SH-SY5Y (cell line): ENCODE results near the gene ABCA12.

Experiments
- GATA2 ChIP-seq: IDR thresholded peaks from 2 replicates; pipeline ENCODE4 v1.6.1; 2011; ENCODE audit warnings: mild to moderate bottlenecking, low read depth, low read length
- GATA3 ChIP-seq: IDR thresholded peaks from 2 replicates; pipeline ENCODE4 v1.6.1; 2011; ENCODE audit warnings: low read depth, mild to moderate bottlenecking, low read length, moderate library complexity

ABCA12 gene

DNA sequence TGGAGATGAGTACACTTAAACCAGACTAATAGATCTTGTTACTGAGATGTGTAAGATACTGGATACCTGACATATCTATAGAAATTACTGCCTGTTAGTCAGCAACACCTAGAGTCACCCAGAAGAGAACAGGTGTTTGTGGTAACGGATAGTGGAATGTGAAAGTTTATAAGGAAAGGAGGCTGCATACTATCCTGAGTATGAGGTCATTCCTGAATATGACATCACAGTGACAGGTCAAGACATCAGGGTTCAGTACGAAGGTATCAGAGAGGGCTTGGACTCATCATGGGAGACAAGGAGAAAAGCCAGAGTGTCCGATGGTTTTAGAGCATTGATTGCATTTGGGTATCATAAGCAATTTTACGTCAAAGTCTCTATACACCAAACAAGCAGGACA, 55.3 kb downstream of the ABCA12 start:
- TF ChIP-seq GATA3 (no peak), GATA2 (no peak)

GRCh38 chr2:215082446-215082845, 56.0 kb downstream of the ABCA12 start:
- TF ChIP-seq GATA3 (no peak), GATA2 (no peak)

DNA sequence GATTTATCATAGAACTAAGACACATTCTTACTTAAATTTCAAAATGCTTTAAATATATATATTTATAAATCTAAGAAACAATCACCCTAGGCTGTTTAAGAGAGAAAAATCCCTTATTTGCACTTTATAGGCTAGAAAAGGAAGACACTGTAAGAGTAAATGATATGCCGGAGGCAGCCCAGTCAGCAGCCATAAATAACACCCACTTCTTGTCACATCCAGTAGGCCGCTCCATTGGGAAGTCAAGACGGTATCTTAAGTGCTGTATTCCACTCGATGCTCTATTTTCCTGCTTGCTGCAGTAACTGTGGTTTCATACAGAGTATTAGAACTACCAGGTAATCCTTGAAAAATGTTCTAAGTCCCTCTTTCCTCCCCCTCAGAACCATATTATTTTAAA, 57.9 kb downstream of the ABCA12 start:
- TF ChIP-seq GATA3, result no peak
- TF ChIP-seq GATA2, result no peak

GRCh38 chr2:215071676-215072075, 66.8 kb downstream of the ABCA12 start:
- TF ChIP-seq GATA3 (no peak), GATA2 (no peak)

DNA sequence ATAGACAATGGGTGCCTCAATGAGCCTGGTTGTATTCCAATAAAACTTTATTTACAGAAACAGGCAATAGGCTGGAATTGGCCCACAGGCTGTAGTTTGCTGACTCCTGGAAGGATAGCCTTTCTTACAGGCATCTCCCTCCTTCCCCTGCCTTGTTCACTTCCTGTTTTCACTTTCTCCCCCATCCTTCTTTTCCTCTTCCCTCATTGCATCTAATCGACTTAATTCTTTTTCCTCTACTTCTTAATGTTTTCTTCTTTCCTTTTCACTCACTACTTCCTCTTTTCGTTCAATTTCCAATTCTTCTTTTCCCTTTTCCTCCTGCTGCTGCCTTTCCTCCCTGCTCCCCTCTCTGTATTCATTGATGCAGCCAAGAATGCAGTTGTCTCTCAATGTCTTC, 70.0 kb downstream of the ABCA12 start:
- TF ChIP-seq GATA3 (no peak), GATA2 (no peak)

GRCh38 chr2:215066124-215066523, 72.3 kb downstream of the ABCA12 start:
- TF ChIP-seq GATA2 (peak; percentile 81), GATA3 (peak; percentile 74)

DNA sequence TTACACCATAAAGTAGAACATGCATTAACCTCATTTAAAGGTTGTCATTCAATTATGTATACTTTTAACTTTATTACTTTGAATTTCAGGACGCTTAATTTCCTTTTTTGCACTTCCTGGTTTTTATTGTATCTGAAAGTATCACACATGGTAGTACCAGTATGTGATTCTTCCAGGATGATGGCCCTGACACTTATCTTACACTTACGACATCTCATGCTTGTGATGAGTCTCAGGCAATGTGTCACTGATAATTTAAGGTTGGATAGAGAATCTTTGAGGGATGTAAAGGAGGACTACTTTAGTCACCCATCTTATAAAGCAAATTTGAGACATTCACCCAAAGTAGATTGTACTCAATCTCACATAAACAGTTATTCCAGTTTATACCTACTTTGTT, 74.9 kb downstream of the ABCA12 start:
- TF ChIP-seq GATA3, result no peak
- TF ChIP-seq GATA2, result no peak

DNA sequence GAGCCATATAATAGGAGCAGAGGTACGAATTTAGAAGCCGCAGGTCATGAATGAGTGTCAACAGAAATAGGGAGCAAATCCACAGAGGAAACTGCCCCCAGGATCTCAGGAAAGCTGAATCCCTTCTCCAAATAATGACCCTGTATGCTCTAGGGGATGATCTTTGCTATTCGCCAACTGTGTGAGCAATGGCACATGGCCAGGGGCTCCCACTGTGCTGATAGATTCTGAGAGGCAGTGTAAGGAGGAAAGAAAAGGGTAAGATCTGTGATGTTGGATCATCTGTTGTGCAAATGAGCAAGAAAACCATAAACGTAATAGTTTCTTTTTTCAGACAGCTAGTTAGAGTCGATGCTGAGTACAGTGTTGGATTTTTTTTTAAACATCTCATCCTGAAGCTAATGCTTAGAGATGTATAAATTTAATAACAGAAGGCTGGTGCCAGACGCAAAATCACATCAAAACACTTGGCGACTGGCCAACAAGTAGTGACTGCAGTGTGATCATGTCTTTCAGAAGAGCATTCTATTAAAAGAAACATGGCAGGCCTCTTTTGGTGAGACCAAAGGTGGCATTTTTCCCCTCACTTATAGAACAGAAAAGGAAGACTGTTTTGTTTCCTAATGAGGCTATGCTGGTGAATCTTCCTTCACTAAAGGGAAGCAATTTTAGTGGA, 77.4 kb downstream of the ABCA12 start:
- peak; percentile 14; the same call in 1 of the 2 replicates for TF ChIP-seq GATA2
- TF ChIP-seq GATA3, result no peak

GRCh38 chr2:215059724-215060123, 78.7 kb downstream of the ABCA12 start:
- TF ChIP-seq GATA3 (no peak), GATA2 (peak; percentile 52)

DNA sequence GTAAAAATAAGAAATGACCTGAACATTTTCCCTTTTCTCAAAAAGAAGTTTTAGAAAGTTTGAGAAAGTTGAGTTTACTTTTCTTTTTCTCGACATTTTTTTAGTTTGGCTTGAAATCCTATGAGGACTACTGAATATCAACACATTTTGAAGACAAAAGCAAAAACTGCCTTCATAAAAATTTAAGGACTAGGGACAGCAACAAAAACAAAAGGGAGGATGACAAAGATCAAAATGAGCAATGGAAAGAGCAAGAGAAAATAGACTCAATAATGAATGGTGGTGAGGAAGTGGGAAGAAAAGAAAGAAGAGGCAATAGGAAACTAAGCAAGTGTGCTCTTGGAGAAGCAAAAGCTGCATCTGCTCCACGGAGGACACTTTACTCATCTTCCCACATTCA, 82.5 kb downstream of the ABCA12 start:
- no peak for TF ChIP-seq GATA2
- TF ChIP-seq GATA3, result no peak

DNA sequence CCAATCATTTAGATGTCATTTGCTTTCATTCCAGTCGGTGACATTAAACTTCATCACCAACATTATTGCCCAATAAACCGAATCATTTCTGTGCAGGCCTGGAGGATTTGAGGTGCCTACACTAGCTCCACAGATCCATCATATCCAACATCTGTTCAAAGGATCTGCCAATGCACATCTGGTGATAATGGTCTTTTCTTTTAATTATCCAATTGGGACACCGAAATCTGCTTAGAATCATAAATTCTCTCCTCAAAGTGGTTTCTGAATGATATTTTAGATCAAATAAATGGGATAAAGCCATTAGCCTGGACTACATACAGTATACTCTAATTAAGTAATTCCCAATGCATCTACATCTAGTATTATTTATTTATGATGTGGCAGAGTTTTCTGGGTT, 85.6 kb downstream of the ABCA12 start:
- TF ChIP-seq GATA2 (peak; percentile 33; the same call in 1 of the 2 replicates), GATA3 (peak; percentile 71)

GRCh38 chr2:215052404-215052803, 86.0 kb downstream of the ABCA12 start:
- no peak for TF ChIP-seq GATA3
- no peak for TF ChIP-seq GATA2

GRCh38 chr2:215049341-215049740, 89.1 kb downstream of the ABCA12 start:
- TF ChIP-seq GATA3, result no peak
- TF ChIP-seq GATA2, result no peak

GRCh38 chr2:215038421-215038820, 100.0 kb downstream of the ABCA12 start:
- no peak for TF ChIP-seq GATA3
- no peak for TF ChIP-seq GATA2

GRCh38 chr2:215036314-215036713, 102.1 kb downstream of the ABCA12 start:
- TF ChIP-seq GATA3 (no peak), GATA2 (no peak)

DNA sequence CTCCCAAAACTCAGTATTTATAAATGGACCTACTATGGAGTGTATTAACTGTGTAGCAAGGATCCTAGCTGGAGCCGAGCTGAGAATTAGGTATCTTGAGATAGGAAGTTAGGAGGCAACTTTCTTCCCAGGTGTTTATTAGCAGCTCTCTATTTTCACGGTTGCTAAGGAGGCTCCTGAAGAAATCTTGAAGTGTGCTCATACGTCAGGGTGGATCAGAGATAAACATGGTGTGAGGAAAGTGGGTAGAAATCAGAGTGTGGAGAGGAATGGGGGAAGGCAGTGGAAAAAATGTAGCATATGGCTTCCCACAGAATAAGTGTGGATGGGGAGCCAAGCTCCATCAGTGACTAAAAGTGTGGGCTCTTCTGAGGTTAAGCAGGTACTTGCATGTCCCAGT, 104.3 kb downstream of the ABCA12 start:
- no peak for TF ChIP-seq GATA2
- TF ChIP-seq GATA3, result no peak
